Mucosa of stomach (tissue), 1 donor: ENCODE data around the gene MUC22.
"Not testable (repeated sequence)": the region's sequence is repeated elsewhere in the genome, so short reads cannot be mapped to it uniquely, and the experiment has no call there.

Experiments
- H3K27me3 ChIP-seq: one replicate; pipeline ENCODE4 v1.7.0; 2013; ENCODE audit warnings: mild to moderate bottlenecking, low read length; ENCODE audit not compliant: control insufficient read depth, insufficient read depth
- H3K36me3 ChIP-seq: one replicate; pipeline ENCODE4 v1.7.0; 2013; ENCODE audit warnings: low read length; ENCODE audit not compliant: control insufficient read depth, insufficient read depth
- H3K4me1 ChIP-seq: one replicate; pipeline ENCODE4 v1.7.0; 2013; ENCODE audit warnings: mild to moderate bottlenecking, low read length; ENCODE audit not compliant: control insufficient read depth, insufficient read depth
- H3K4me3 ChIP-seq: one replicate; pipeline ENCODE4 v1.7.0; 2013; ENCODE audit warnings: low read length
- H3K9ac ChIP-seq: one replicate; pipeline ENCODE4 v1.7.0; 2013; ENCODE audit warnings: mild to moderate bottlenecking, low read length, moderate library complexity
- H3K9me3 ChIP-seq: one replicate; pipeline ENCODE4 v1.7.0; 2013; ENCODE audit warnings: mild to moderate bottlenecking, low read length, moderate library complexity; ENCODE audit not compliant: control insufficient read depth
- donor health status: Pancreatic carcinoma.

The MUC22 gene

GRCh38 chr6:31021705-31022531 lies 11.6 kb downstream of the MUC22 start:
- H3K4me1 ChIP-seq, H3K9me3 ChIP-seq, H3K36me3 ChIP-seq, H3K27me3 ChIP-seq, H3K4me3 ChIP-seq, H3K9ac ChIP-seq: not testable (repeated sequence)

DNA sequence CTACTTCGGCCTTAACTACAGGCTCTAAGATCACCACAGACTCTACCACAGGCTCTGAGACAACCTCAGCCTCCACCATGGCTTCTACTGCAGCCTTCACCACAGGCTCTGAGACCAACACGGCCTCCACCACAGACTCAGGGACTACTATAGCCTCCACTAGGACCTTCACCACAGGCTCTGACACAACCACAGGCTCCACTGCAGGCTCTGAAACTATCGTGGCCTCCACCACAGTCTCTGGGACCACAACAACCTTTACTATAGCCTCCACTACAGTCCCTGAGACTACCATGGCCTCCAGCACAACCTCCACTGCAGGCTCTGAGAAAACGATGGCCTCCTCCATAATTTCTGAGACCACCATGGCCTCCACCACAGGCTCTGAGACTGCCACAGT lies 15.3 kb downstream of the MUC22 start:
- H3K9me3 ChIP-seq = no peaks in the 10 kb centered on the region
- H3K9ac ChIP-seq = no peak overlapping the region
- H3K36me3 ChIP-seq = no peaks in the 10 kb centered on the region
- no peaks in the 10 kb centered on the region for H3K4me1 ChIP-seq
- H3K27me3 ChIP-seq = peaks cover 25% of the 10 kb centered on the region
- no peak overlapping the region for H3K4me3 ChIP-seq

GRCh38 chr6:31031095-31031494 lies 20.8 kb downstream of the MUC22 start:
- Histone ChIP-seq H3K9ac (no peak overlapping the region), H3K4me3 (no peak overlapping the region), H3K4me1 (no peaks in the 10 kb centered on the region), H3K27me3 (peaks cover 25% of the 10 kb centered on the region), H3K36me3 (no peaks in the 10 kb centered on the region), H3K9me3 (no peaks in the 10 kb centered on the region)

GRCh38 chr6:31033075-31033474 lies 22.8 kb downstream of the MUC22 start:
- no peak overlapping the region for H3K9ac ChIP-seq
- H3K36me3 ChIP-seq = no peaks in the 10 kb centered on the region
- H3K4me3 ChIP-seq = no peak overlapping the region
- H3K9me3 ChIP-seq = no peaks in the 10 kb centered on the region
- H3K27me3 ChIP-seq = peaks cover 6% of the 10 kb centered on the region
- H3K4me1 ChIP-seq = peaks cover 16% of the 10 kb centered on the region

- Histone ChIP-seq H3K9ac (no peak overlapping the region), H3K4me1 (peaks cover 33% of the 10 kb centered on the region), H3K27me3 (no peaks in the 10 kb centered on the region), H3K4me3 (no peak overlapping the region), H3K36me3 (no peaks in the 10 kb centered on the region), H3K9me3 (no peaks in the 10 kb centered on the region)
Observed at GRCh38 chr6:31035862-31036497, 25.7 kb downstream of the MUC22 start.

GRCh38 chr6:31037169-31037568 lies 26.9 kb downstream of the MUC22 start:
- H3K4me1 ChIP-seq = peaks cover 41% of the 10 kb centered on the region
- no peak overlapping the region for H3K9ac ChIP-seq
- no peaks in the 10 kb centered on the region for H3K27me3 ChIP-seq
- H3K36me3 ChIP-seq = no peaks in the 10 kb centered on the region
- H3K9me3 ChIP-seq = no peaks in the 10 kb centered on the region
- no peak overlapping the region for H3K4me3 ChIP-seq

DNA sequence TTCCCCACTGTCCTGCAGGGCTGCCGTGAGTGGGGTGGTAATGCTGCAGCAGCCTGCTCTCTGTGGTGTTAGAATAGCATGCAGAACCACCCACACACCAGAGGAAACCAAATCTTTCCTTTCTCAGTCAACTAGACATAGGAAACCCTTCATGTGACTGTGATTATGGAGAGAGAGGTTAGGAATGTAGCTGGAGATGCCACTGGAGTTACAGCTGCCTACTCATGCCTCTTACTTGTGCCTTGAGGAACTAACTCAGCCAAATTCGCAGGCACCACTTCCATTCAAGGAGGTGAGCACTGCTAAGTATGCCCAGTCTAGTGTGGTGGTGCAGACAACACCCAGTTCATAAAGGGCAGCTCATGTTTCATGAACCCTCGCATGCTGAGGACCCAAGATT lies 27.4 kb downstream of the MUC22 start:
- Histone ChIP-seq H3K36me3 (no peaks in the 10 kb centered on the region), H3K9ac (no peak overlapping the region), H3K27me3 (no peaks in the 10 kb centered on the region), H3K9me3 (no peaks in the 10 kb centered on the region), H3K4me3 (no peak overlapping the region), H3K4me1 (peaks cover 46% of the 10 kb centered on the region)

DNA sequence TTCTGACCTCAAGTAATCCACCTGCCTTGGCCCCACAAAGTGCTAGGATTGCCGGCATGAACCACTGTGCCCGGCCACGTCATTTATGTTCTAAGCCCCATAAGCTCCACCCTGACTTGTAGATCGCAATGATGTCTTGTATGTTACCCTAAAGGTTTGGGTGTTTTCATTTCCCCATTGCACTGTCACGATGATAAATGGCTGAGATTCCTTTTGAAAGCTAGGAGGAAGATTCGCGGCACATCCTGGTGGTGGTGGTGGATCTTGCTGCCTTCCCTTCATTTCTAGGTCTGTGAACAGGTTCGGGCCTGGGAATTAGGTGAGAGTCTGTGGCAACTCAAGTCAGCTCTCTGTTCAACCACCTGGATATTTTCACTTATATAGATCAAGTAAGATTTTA lies 28.3 kb downstream of the MUC22 start:
- no peak overlapping the region for H3K9ac ChIP-seq
- H3K4me1 ChIP-seq = peaks cover 53% of the 10 kb centered on the region
- H3K27me3 ChIP-seq = no peaks in the 10 kb centered on the region
- no peaks in the 10 kb centered on the region for H3K9me3 ChIP-seq
- H3K4me3 ChIP-seq = no peak overlapping the region
- H3K36me3 ChIP-seq = no peaks in the 10 kb centered on the region

DNA sequence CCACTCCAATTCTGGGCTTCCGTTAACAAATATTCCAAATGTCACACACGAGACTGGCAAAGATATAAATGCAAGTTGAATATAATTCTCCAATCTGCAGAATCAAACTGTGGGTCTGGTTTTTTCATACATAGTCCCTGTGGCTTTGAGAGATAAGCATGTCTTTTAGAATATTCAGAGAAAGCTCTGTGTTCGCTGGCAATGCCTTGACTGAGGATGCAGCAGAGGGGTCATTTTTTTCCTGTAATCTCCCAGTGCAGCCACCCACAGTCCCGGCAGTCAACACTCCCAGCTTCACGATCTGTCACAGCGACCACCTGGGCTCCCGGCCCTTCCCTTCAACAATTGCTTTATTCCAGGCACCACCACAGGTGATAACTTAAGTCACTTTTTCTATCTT lies 30.5 kb downstream of the MUC22 start:
- Histone ChIP-seq H3K9me3 (no peaks in the 10 kb centered on the region), H3K4me3 (no peak overlapping the region), H3K4me1 (peaks cover 53% of the 10 kb centered on the region), H3K9ac (no peak overlapping the region), H3K36me3 (no peaks in the 10 kb centered on the region), H3K27me3 (peaks cover 1% of the 10 kb centered on the region)

DNA sequence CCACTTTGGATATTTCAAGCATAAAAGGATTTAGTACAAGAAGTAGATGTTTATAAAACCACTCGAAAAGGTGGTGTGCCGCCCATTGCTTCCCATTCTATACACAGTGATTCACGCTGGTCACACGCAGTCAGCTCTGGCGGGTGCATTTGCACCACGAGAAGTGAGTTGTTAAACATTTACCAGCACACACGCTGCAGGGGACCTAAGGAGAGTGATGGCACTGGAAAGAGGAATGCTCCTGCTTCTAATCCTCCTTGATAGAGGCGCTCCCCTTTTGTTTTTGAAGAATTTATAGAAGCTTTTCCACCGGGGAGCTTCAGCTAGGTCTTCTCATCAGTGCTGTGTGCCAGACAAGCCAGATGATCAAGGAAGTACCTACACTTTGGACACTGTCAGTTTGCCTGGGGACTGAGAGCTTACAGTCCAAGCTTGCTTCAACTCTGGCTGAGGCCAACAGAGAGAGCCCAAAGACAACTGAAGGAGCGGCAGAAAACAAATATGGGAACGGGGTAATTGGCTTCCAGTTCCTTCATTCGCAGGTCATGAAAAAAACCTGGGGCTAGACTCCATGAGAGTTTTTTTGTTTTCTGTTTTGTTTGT lies 31.2 kb downstream of the MUC22 start:
- H3K4me3 ChIP-seq = no peak overlapping the region
- peaks cover 52% of the 10 kb centered on the region for H3K4me1 ChIP-seq
- H3K36me3 ChIP-seq = no peaks in the 10 kb centered on the region
- H3K9me3 ChIP-seq = no peaks in the 10 kb centered on the region
- no peak overlapping the region for H3K9ac ChIP-seq
- H3K27me3 ChIP-seq = peaks cover 8% of the 10 kb centered on the region

GRCh38 chr6:31042806-31043205 lies 32.5 kb downstream of the MUC22 start:
- H3K9me3 ChIP-seq = no peaks in the 10 kb centered on the region
- H3K4me3 ChIP-seq = no peak overlapping the region
- H3K27me3 ChIP-seq = peaks cover 10% of the 10 kb centered on the region
- no peaks in the 10 kb centered on the region for H3K36me3 ChIP-seq
- H3K9ac ChIP-seq = peak overlapping the region; percentile 12
- peaks cover 40% of the 10 kb centered on the region for H3K4me1 ChIP-seq

DNA sequence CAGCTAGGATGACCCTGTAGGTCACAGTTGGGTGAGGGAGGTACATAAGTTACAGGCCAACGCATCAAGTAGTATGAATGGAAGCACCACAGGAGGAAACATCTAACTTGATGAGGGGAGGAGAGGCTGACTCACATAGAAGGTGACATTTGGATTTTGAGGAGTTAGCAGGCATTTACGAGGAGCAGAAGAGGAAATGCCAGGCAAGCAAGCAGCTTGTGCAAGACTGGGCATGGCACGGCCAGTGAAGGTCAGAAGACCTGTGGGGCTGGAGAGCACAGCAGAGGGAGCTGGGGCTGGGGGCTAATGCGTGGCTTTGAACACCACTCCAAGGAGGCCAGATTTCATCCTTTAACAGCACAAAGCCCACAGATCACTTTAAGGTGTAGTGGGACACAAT lies 37.8 kb downstream of the MUC22 start:
- H3K9me3 ChIP-seq = no peaks in the 10 kb centered on the region
- peaks cover 3% of the 10 kb centered on the region for H3K4me1 ChIP-seq
- no peak overlapping the region for H3K4me3 ChIP-seq
- no peaks in the 10 kb centered on the region for H3K36me3 ChIP-seq
- peaks cover 10% of the 10 kb centered on the region for H3K27me3 ChIP-seq
- H3K9ac ChIP-seq = no peak overlapping the region
